CD4-positive, alpha-beta T cell treated with Interleukin-12 subunit alpha and Interleukin-12 subunit beta, for 1 hour (primary cell): ENCODE data around the gene TBC1D16.

ENCODE experiments used
- DNase-seq: peaks from one replicate; pipeline ENCODE4 v3.0.0-alpha.2; 2020

The TBC1D16 gene

DNA sequence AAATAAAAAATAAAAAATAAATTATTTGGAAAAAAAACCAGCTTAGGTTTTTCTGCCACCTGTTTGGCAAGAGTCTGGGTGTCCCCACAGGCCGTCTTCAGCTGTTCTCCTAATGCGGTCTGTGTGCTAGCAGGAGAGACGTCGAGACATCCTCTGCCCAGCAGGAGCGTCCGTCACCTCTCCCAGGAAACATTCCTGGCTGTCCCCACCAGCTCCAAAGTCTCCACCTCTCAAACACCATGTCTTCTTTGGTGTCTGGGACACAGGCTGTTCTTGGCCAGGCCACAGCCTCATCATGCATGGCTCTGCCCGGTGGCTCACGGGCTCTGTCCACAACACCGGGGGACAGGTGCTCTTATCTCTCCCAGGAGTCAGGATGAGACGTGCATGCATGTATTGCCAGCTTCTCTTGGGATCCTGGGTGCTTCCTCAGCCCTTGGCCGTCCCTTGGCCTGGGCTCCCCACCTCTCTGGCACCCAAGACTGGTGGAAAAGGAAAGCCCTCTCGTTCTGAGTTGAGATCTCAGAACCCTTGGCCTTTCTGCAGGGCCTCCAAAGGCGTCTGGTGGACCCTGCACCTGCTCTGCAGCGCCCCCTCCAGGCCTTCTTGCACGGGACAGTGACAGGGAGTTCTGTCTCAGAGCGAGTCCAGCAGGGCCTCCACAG lies 111.6 kb downstream of the TBC1D16 start:
- DNase-seq, result peak; percentile 12

DNA sequence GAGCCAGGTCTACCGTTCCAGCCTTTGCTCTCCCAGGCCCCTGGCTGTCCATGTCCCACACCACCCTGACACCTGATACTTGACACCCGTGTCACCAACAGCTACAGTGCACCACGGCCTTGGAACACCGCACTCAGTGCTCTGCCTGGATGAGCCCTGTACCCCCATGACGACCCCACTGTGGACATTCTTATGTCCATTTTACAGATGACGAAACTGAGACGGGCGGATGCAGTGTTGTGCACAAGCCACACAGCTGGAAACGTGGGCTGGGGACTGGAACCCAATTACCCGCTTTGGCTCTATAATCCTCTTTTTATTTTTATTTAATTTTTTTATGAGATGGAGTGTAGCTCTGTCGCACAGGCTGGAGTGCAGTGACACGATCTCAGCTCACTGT lies 112.9 kb downstream of the TBC1D16 start:
- DNase-seq, result no peak

DNA sequence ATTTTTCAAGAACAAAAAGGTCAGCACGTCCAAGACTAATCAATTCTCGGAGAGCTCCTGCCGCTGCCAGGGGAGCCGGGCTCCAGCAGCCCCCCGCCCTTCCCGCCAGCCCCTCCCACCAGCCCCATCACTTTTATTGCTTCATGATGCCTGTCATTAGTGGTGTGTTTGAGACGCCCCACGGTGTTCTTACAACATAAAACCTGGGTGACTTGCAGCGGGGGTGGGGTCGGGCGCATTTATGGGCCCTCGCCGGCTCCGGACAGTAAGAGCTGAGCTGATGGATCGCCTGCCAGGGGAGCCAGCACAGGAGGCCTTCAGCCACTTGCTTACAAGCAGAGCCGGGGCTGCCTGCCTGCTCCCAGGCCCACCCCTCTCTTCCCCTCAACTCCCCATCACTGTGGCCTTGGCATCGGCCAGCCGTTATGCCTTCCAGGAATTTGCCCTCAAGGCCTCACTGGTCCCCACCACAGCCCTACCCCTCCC lies 113.5 kb downstream of the TBC1D16 start:
- no peak for DNase-seq

DNA sequence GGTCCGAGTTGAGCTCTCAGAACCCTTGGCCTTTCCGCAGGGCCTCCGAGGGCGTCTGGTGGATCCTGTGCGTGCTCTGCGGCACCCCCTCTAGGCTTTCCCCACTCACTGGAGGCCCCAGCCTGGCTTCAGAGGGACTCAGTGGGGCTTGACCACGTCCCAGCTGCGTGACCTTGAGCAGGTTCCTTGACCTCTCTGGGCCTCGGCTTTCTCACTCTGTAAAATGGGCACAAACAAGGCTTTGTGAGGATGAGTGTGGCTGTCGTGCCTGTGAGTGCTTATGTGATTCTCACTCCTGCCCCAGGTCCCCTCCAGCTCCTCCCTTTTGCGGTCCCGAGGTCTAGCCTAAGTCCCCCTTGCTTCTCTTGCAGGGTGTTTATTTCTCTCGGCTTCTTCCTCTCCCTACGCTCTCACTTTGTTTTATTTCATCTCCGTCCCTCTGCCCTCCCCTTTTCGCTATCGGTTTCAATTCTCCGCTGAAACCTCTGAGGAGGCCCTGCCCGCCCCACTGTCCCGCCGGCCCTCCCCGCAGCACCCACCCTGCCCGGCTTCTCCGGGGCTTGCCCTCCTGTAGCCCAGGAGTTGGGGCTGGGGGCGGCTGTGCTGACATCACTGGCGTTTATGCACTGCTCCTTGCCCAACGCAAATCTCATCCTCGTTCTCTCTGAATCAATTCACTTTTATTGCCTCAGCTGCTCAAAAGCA lies 114.1 kb downstream of the TBC1D16 start:
- no peak for DNase-seq

DNA sequence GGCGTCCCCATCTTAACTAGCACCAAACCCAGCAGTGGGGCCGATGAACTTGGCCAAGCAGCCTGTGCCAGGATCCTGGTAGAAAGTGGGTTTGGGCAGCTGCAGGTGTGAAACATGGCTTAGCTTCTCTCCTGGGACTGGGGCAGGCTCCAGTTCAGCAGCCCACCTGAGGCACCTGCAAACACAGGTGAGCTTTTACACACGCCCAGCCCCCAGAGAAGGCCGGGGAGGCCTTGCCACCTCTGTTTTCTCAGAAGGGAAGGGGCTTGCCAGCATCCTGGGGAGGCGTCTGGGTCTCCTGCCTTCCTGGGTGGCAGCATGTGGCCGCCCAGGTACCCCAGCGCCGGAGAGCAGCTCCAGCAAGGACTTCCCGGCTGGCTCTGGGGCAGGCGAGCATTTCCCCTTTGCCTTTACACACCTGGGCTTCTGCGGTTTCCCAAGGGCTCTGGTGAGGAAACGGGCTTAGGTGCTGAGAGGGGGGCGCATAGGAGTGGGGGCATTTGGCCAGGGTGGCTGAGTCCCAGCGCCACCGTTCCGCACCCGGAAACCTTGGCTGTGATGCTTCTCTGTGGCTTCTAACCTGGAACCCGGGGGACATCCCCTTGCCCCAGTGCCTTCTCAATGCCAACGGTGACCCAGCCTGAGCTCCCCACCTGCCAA lies 114.8 kb downstream of the TBC1D16 start:
- DNase-seq, result no peak

DNA sequence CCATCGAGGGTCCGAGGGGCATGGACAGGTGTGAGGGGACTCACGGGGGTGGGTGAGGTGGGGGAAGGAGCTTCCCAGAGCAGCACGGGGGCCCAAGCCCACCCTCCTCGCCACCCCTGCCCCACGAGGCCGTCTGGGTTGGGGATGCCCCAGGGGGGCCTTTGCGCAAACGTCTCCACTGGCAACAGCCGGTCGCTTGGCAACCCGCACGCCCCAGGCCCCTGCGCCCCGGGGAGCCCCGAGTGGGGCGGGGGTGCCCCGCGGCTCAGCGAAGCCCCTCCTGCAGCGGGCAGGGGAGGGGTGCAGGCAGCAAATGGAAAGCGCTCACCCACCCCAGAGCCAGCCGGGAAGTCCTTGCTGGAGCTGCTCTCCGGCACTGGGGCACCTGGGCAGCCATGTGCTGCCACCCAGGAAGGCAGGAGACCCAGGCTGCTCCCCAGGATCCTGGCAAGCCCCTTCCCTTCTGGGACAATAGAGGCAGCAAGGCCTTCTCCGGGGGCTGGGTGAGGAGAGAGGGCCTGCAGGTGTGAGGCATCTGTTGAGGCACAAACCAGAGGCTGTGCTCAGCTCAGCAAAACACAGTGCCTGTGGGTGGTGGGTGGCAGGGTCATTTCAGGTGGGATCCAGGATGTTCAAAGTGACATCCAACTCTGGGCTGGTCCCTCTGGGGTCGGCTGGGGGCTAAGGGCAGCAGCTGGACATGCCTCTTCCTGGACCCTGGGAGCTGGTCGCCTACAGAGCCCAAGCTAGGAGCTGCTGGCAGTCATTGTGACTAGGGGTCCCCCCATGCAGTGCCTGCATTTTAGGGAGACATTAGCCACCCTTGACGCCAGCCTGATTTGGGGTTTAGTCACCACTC lies 115.6 kb downstream of the TBC1D16 start:
- no peak for DNase-seq

DNA sequence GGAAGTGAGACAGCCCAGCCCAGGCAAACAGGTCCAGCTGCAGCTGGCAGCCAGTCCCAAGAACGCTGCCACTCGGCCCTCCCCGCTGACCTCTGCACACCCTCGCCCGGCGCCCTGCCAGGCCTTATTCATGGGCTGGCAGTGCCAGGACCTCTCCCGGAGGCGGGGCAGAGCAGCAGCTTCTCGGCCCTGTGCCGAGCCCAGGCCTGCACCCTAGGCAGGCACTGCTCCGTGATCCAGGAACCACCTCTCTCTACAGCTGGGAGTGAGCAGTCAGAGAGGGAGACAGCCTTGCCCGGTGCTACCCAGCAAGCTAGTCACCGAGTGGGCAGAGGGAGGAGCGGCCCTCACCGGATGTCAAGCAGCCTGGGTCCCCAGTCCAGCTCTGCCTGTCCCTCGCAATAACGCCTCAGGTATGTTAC lies 116.5 kb downstream of the TBC1D16 start:
- no peak for DNase-seq

DNA sequence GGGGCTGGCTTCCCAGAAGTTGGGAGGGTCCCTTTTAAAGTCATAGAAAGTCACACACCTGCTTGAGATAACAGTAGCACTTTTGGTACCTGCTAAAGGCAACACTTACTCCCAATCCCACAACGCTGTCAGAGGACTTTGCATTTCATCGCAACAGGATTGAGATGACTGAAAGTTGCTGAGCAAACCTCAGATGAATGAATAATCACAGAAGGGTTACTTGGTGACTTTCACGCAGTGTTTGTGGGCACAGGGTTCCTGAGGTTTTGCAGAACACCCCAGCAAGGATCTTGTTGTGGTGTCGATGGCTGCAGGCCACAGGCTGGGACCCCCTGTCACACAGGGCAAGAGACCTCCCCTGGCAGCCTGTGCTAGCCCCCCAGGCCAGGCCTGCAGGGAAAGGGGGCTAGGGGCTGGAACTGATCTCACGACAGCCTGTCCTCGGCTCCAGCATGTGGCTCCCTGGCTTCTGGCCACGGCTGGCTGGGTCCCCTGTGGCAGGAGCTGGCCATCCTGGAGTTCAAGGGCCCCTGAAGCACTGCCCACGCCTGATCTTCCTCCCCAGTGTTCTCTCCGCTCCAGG lies 117.0 kb downstream of the TBC1D16 start:
- no peak for DNase-seq

DNA sequence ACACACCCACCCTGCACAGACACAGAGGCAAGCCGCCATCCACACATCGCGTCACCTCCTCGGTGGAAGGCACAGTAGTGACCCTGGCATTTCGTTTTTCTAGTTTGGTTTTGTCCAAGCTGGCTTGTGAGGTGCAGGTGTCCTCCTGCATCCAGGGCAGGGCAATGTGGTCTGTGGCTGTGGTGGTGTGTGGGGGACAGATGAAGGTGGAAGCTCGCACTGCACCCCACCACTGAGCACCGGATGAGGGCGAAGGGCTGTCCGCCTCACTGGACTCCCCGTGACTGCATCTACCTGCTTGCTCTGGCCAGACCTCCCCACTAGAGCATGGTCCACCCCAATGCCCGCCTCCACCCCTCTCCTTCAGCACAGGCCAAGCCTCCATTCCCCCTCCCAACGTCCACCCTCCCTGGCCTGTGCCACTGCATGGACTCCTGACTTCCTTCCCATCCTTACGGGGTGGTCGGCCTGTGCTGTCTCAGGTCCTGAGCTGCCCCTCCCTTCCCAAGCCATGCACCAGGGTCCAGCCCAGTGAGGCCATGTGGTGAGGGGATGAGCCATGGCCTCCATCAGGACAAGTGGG lies 117.7 kb downstream of the TBC1D16 start:
- DNase-seq, result no peak

DNA sequence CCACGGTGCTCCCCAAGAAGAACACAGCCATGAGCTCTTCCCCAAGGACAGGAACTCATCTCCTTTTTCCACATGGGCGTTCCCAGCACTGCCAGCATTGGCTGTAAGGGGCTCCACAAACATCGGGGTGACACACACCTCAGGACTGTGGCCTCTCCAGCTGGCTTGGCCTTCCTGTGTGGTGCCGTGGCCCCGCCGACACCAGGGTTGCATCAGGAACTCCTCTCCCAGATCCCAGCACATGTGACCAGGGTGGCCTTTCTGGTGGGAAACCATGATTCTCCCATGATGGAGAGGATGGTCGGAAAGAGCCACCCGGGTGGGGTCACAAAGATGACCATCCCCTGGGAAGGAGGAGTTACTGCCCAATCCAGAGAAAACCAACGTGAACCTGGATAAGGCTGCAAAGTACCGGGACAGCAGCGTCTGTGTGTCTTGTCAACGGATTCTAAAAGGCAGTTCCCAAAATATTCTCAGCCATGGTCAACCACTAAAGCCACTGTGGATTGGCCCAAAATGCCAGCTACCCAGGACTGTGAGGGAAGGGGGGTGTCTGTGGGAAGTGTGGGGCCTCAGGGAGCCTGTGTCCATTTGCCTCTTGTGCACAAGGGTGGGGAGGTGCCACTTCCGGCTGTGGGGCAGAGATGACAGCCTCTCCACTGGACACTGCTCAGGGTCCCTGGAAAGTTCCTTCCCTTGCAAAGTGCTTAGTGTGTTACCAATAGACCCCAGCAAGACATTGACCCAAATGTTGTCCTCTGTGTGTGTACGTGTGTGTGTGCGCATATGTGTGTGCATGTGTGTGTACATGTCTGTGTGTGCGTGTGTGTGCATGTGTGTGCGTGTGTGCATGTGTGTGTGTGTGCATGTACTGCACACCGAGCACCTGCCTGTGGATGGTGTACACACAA lies 118.4 kb downstream of the TBC1D16 start:
- no peak for DNase-seq

DNA sequence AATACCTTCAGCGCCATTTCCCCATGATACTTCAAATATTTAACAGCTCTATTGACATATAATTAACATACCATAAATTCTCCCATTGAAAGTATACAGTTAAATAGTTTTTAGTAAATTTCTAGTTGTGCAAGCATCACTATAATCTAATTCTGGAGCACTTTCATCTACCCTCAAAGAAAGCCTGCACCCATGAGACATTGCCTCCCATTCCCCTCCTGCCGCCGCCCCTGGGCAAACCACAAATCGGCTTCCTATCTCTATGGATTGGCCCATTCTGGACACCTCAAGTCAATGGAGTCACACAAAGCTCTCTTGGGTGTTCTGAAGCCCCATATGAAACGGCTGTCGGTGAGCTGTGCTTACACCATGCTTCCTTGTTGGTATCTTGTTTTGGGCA lies 119.2 kb downstream of the TBC1D16 start:
- no peak for DNase-seq

DNA sequence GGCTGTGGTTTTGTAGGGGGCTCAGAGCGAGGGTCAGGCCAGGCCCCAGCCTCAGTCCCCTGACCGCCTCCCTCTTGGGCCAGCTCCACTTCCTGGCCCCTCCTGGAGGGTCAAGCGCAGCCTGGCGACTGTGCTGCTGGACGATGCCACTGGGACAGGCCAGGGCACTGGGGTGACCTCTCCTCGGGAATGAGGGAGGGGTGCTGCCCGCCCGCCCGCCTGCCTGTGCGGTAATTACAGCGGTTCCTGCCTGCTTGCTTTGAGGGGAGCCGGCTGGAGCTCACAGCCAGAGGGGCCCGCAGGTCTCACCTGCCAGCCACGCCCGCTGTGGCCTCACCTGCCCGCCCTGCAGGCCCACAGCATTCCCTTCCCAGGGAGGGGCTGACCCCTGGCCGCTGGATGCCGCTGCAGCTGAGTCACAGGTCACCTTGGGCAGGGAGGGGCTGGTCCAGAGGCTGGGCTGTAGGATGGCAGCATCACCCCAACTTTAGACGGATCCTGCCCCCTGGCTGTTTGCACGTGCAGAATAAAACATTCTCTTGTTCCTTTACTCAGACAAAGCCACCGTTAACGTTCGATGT lies 119.7 kb downstream of the TBC1D16 start:
- peak; percentile 28 for DNase-seq

DNA sequence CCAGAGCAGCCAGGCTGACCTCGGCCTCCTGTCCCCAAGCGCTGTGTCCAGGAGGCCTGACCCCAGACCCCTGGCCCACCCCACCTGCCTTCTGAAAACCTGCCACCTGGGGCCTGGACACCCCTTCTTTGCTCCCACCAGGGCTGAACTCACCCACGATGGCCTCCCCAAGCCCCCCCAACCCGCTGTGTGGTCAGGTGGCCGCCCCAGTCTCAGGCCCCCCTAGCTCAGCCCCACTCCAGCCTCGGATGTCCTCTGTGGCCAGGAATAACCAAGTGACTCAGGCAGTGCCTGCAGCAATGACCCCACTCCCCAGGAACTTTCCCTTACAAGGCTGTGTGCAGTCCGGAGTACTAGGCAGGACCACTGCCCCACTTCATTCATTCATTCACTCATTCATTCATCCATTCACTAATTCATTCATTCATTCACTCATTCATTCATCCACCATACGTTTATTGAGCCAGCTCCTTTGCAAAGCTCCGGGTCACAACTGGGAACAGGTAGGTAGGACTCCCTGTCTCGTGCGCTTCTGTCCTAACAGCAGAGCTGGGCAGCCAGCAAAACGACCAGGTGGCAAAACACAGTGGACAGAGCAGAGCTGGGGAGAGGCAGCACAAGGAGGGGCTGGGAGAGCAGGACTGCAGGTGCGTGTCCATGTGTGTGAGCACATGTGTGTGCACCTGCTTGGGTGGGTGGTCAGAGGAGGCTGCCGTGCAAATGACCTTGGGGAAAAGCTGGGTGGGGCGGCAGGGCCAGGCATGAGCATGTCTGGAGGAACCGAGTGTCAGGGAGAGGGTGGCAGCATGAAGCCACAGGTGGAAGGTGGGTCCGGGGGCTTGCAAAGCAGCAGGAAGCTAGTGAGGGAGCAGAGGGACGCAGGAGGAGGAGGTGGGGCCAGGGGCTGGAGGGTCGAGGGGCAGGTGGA lies 120.6 kb downstream of the TBC1D16 start:
- DNase-seq, result no peak

DNA sequence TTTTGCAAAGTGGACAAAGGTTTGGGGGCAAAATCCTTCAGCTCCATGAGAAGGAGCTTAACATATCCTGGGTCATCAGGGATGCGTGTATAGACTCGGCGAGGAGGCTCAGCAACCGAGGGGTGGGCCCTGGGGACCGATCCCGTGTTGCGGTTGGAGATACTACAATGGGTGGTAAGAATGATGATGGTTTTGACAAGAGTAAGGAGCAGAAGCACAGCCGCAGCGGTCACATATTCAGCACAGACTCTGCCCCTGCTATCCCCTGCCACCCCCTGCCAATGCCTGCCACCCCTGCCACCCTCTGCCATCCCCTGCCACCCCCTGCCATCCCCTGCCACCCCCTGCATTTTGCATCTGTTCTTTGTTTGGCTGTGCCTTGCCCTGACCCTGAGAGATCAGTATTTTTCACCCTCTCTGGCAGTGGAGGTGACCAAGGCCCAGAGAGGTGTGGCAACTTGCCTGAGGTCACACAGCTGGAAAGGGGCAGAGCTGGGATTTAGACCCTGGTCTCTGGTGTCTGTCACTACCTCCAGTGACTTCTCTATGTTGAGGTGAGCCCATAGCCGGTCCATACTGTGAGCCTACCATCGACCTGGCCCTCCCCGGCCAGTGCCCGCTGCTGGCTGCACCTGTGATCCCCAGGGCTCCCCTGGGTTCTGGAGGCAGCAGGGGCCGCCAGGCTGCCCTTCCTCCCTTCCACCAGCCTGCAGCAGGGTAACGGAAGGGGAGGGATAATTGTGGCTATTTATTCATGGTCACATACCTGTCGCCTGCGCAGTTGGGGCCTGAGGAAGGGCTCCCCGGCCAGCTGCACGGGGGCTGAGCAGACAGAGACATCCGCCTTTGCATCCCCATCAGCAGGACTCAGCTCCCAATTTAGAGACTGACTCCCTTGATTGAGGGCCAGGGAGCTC lies 121.5 kb downstream of the TBC1D16 start:
- DNase-seq, result no peak

DNA sequence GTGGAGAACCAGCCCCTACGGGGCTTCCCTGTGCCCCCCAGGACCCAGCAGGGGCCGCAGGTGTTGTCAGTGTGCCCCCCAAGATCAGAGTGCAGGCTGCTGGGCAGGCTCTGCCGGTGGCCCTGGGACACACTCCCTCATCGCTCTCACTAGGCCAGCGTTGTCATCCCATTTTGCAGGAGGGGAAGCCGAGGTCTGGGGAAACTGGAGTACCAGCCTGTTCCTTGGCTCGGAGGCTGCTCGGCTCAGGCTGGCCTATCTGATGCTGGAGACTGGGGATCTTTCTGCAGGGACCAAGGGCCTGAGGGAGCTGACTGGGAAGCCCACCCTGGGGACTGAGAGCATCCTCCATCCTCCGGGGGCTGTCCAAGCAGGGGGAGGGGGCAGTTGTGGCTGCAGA lies 122.2 kb downstream of the TBC1D16 start:
- DNase-seq, result no peak

DNA sequence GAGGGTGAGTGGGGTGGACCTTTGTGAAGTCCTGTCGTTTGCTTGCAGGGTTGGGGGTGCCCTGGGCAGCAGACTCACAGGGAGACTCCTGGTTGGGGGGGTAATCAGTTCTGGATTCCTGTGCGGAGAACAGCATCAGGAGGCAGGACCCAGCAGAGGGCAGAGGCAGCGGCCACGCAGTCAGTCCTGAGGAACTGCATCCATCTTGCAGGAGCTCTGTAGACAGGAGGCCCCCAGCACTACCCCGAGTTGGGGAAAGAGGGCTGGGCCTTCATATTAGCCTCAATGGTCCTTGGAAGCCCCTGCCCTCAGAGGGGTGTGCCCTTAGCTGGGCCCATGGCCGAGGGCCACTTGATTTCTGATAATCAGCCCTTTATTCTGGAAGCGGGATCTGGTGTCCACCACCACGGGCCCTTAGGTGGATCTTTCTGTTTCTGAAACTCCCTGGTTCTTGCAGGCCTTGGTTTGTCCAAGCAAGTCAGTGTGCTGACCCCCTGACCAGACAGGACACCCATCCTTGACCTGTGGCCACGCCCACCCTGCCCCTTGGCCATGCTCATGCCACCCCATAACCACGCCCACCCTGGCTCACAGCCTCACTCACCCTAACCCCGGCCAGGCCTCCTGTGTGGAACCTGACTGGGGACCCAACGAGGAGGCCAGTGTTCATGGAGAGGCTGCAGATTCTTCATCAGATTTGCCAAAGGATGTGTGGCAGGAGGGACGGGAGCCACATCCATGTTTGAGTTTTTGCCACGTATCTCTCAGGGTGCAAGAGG lies 122.9 kb downstream of the TBC1D16 start:
- no peak for DNase-seq
